Measurements from ENCODE around the gene KCMF1.

DNA sequence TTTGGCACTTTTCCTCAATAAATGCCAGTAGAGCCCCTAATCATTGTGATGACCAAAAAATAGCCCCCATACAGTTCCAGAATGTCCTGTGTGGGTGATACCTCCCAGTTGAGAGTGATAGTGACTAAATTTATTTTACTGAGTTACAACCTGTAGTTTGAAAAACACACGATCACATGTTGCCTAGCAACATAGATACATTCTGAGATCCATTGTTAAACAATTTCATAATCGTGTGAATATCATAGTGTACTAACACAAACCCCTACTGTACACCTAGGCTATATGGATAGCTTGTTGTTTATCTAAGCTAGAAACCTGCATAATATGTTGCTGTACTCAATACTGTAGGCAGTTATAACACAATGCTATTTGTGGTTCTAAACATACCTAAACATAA lies 30.6 kb downstream of the KCMF1 start:
- TF ChIP-seq, protein P1, sequence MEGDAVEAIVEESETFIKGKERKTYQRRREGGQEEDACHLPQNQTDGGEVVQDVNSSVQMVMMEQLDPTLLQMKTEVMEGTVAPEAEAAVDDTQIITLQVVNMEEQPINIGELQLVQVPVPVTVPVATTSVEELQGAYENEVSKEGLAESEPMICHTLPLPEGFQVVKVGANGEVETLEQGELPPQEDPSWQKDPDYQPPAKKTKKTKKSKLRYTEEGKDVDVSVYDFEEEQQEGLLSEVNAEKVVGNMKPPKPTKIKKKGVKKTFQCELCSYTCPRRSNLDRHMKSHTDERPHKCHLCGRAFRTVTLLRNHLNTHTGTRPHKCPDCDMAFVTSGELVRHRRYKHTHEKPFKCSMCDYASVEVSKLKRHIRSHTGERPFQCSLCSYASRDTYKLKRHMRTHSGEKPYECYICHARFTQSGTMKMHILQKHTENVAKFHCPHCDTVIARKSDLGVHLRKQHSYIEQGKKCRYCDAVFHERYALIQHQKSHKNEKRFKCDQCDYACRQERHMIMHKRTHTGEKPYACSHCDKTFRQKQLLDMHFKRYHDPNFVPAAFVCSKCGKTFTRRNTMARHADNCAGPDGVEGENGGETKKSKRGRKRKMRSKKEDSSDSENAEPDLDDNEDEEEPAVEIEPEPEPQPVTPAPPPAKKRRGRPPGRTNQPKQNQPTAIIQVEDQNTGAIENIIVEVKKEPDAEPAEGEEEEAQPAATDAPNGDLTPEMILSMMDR (IDR thresholded peaks at IDR 0.05), result no peak
- TF ChIP-seq POLR2A (IDR thresholded peaks at IDR 0.05), result no peak

Measured in heart left ventricle (tissue), 13 donors.